ENCODE data around the gene CCDC126. TPM values are rescaled to one million over a fixed set of nuclear protein-coding genes. Genes with fewer than 3 reads are reported as not detected.
"Not testable (repeated sequence)": the region's sequence is repeated elsewhere in the genome, so short reads cannot be mapped to it uniquely, and the experiment has no call there.

The CCDC126 gene
- total RNA-seq, 2 donors from 2014 or later = 9.4 to 14.7 TPM

DNA sequence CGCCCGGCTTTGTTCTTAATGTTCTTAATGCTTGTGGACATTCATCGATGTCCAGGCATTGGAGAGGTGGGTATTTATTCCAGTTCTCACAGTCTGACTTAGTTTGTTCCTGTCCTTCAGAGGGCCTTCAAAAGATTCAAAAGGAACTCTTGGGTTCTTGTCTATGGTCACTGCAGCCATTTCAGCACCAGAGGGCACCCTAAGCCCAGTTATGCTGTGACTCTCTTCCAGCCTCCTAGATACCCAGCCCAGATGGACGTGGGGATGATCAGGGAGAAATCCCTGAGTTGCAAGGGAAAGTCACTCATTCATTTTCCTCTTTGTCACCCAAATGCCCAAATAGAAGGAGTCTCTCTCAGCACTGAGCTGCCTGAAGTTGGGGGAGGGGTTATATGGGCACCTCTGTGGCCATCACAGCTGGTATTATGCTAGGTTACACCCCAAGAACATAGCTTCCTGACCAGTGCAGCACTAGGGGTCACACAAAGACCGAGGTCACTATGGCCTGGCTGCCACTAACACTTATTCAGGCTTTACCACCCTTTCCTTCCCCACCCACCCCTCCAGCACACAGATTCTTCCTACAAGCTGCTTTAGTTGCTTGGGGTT lies 26.5 kb upstream of the CCDC126 start:
- Mint-ChIP-seq H3K4me1 (peaks cover 6% of the 10 kb centered on the region), H3K27me3 (ENCODE audit: insufficient read depth) (no peaks in the 10 kb centered on the region), H3K9me3 (no peaks in the 10 kb centered on the region), H3K4me3 (no peak overlapping the region), H3K27ac (no peak overlapping the region), H3K36me3 (ENCODE audit: low read depth) (no peaks in the 10 kb centered on the region)
- Histone ChIP-seq H3K9ac (ENCODE audit: extremely low read depth, low read length, poor library complexity, severe bottlenecking) (no peak overlapping the region), H3K36me3 (ENCODE audit: control insufficient read depth, insufficient read depth, low read length) (no peaks in the 10 kb centered on the region), H3K4me1 (ENCODE audit: control insufficient read depth, insufficient read depth, low read length) (no peaks in the 10 kb centered on the region), H3K27me3 (ENCODE audit: control insufficient read depth, insufficient read depth, low read length, poor library complexity, severe bottlenecking) (no peaks in the 10 kb centered on the region), H3K9me3 (ENCODE audit: control insufficient read depth, low read length) (no peaks in the 10 kb centered on the region), H3K27ac (ENCODE audit: low read depth, low read length) (no peak overlapping the region), H3K4me3 (ENCODE audit: low read length) (no peak overlapping the region)
- WGBS, 2 experiments (ENCODE audit: insufficient coverage in 1 of 2, insufficient read length in 1 of 2) = 53 to 57% methylated on average over 4 to 5 of the region's 5 CpGs
- TF ChIP-seq CTCF (conservative IDR thresholded peaks at IDR 0.05) = peak; percentile 92
- peak; percentile 94 for DNase-seq

- H3K4me1 Mint-ChIP-seq; H3K9ac ChIP-seq (ENCODE audit: extremely low read depth, low read length, poor library complexity, severe bottlenecking); H3K36me3 ChIP-seq (ENCODE audit: control insufficient read depth, insufficient read depth, low read length); H3K9me3 Mint-ChIP-seq; H3K4me1 ChIP-seq (ENCODE audit: control insufficient read depth, insufficient read depth, low read length); H3K4me3 ChIP-seq (ENCODE audit: low read length); H3K27ac Mint-ChIP-seq; DNase-seq; H3K27ac ChIP-seq (ENCODE audit: low read depth, low read length); H3K36me3 Mint-ChIP-seq (ENCODE audit: low read depth); H3K4me3 Mint-ChIP-seq; H3K27me3 Mint-ChIP-seq (ENCODE audit: insufficient read depth); H3K27me3 ChIP-seq (ENCODE audit: control insufficient read depth, insufficient read depth, low read length, poor library complexity, severe bottlenecking); H3K9me3 ChIP-seq (ENCODE audit: control insufficient read depth, low read length): not testable (repeated sequence)
- 95 to 100% methylated on average over 1 of the region's 1 CpG for WGBS, 2 experiments (ENCODE audit: insufficient coverage in 1 of 2, insufficient read length in 1 of 2)
Observed at GRCh38 chr7:23581975-23582374, 15.2 kb upstream of the CCDC126 start.

GRCh38 chr7:23585304-23585703 lies 11.9 kb upstream of the CCDC126 start:
- H3K4me1 ChIP-seq (ENCODE audit: control insufficient read depth, insufficient read depth, low read length); H3K9me3 ChIP-seq (ENCODE audit: control insufficient read depth, low read length); H3K27me3 Mint-ChIP-seq (ENCODE audit: insufficient read depth); H3K36me3 Mint-ChIP-seq (ENCODE audit: low read depth); H3K4me3 ChIP-seq (ENCODE audit: low read length); H3K4me3 Mint-ChIP-seq; DNase-seq; H3K27ac Mint-ChIP-seq; H3K27me3 ChIP-seq (ENCODE audit: control insufficient read depth, insufficient read depth, low read length, poor library complexity, severe bottlenecking); H3K27ac ChIP-seq (ENCODE audit: low read depth, low read length); H3K36me3 ChIP-seq (ENCODE audit: control insufficient read depth, insufficient read depth, low read length); H3K4me1 Mint-ChIP-seq; H3K9me3 Mint-ChIP-seq; H3K9ac ChIP-seq (ENCODE audit: extremely low read depth, low read length, poor library complexity, severe bottlenecking): not testable (repeated sequence)
- 91 to 92% methylated on average over 8 to 10 of the region's 10 CpGs for WGBS, 2 experiments (ENCODE audit: insufficient coverage in 1 of 2, insufficient read length in 1 of 2)

GRCh38 chr7:23586159-23586558 lies 11.0 kb upstream of the CCDC126 start:
- Histone ChIP-seq H3K4me3 (ENCODE audit: low read length) (no peak overlapping the region), H3K4me1 (ENCODE audit: control insufficient read depth, insufficient read depth, low read length) (no peaks in the 10 kb centered on the region), H3K36me3 (ENCODE audit: control insufficient read depth, insufficient read depth, low read length) (no peaks in the 10 kb centered on the region), H3K9ac (ENCODE audit: extremely low read depth, low read length, poor library complexity, severe bottlenecking) (no peak overlapping the region), H3K27ac (ENCODE audit: low read depth, low read length) (no peak overlapping the region), H3K9me3 (ENCODE audit: control insufficient read depth, low read length) (no peaks in the 10 kb centered on the region), H3K27me3 (ENCODE audit: control insufficient read depth, insufficient read depth, low read length, poor library complexity, severe bottlenecking) (no peaks in the 10 kb centered on the region)
- Mint-ChIP-seq H3K27me3 (ENCODE audit: insufficient read depth) (no peaks in the 10 kb centered on the region), H3K4me1 (no peaks in the 10 kb centered on the region), H3K27ac (no peak overlapping the region), H3K36me3 (ENCODE audit: low read depth) (no peaks in the 10 kb centered on the region), H3K9me3 (no peaks in the 10 kb centered on the region), H3K4me3 (no peak overlapping the region)
- WGBS, 2 experiments (ENCODE audit: insufficient coverage in 1 of 2, insufficient read length in 1 of 2) = 94% methylated on average over 32 to 34 of the region's 34 CpGs
- no peak for TF ChIP-seq CTCF (conservative IDR thresholded peaks at IDR 0.05)
- no peak for DNase-seq

Measured in endodermal cell (in vitro differentiated cells).